ENCODE results near the gene EVA1A. TPM values are rescaled to one million over a fixed set of nuclear protein-coding genes. Genes with fewer than 3 reads are reported as not detected.

EVA1A gene
- polyA plus RNA-seq, 3 donors = not detected

- DNase-seq = no peak
- H3K9me3 ChIP-seq (replicated peaks in 1 of 2; ENCODE audit: control insufficient read depth in 1 of 2, insufficient read depth in 1 of 2, low read length in 2 of 2) = no peaks in the 10 kb centered on the region
- intact Hi-C loops (cut with micrococcal nuclease) = no loop called here
- H3K4me1 Mint-ChIP-seq = no peaks in the 10 kb centered on the region
- H3K4me2 ChIP-seq (replicated peaks; ENCODE audit: extremely low read depth, low read length, poor library complexity, severe bottlenecking) = no peak overlapping the region
- H4K20me1 ChIP-seq (ENCODE audit: insufficient read depth, low read length) = no peaks in the 10 kb centered on the region
- no peak overlapping the region for H3K27ac Mint-ChIP-seq
- no peak overlapping the region for H2AFZ ChIP-seq (ENCODE audit: insufficient read depth, low read depth, low read length, poor library complexity, severe bottlenecking)
- WGBS (ENCODE audit: insufficient coverage) = no CpG with 5 or more reads among the region's 2 CpGs
- no peak overlapping the region for H3K4me3 ChIP-seq (replicated peaks in 1 of 3; ENCODE audit: low read depth in 2 of 3, low read length in 3 of 3)
- H3K36me3 Mint-ChIP-seq = no peaks in the 10 kb centered on the region
- no peak for TF ChIP-seq CTCF (IDR thresholded peaks at IDR 0.05)
- no peaks in the 10 kb centered on the region for H3K36me3 ChIP-seq (replicated peaks in 1 of 2; ENCODE audit: control insufficient read depth in 1 of 2, insufficient read depth in 2 of 2, low read length in 2 of 2)
- H3K4me3 Mint-ChIP-seq = no peak overlapping the region
- no peaks in the 10 kb centered on the region for H3K27me3 ChIP-seq (ENCODE audit: control insufficient read depth in 2 of 2, insufficient read depth in 2 of 2, low read length in 2 of 2)
- H3K4me1 ChIP-seq (ENCODE audit: control insufficient read depth in 1 of 2, insufficient read depth in 2 of 2, low read length in 2 of 2) = no peaks in the 10 kb centered on the region
- no peak overlapping the region for H3K9ac ChIP-seq (ENCODE audit: insufficient read depth, low read length, poor library complexity, severe bottlenecking)
- no peaks in the 10 kb centered on the region for H3K79me2 ChIP-seq (ENCODE audit: insufficient read depth, low read length)
- peaks cover 6 to 9% (median 8%) of the 10 kb centered on the region in 3 donors for H3K27me3 Mint-ChIP-seq (ENCODE audit: low read depth in 3 of 3)
- peaks cover 0 to 3% (median 0%) of the 10 kb centered on the region in 7 donors for H3K9me3 Mint-ChIP-seq
- H3K27ac ChIP-seq (ENCODE audit: low read depth in 1 of 2, low read length in 2 of 2) = no peak overlapping the region
These were observed 11.1 kb downstream of the EVA1A start for GRCh38 chr2:75549401-75550253.

GRCh38 chr2:75548036-75548573, 12.6 kb downstream of the EVA1A start:
- TF ChIP-seq CTCF (IDR thresholded peaks at IDR 0.05) = no peak
- H3K4me1 ChIP-seq (ENCODE audit: control insufficient read depth in 1 of 2, insufficient read depth in 2 of 2, low read length in 2 of 2) = no peaks in the 10 kb centered on the region
- no peaks in the 10 kb centered on the region for H4K20me1 ChIP-seq (ENCODE audit: insufficient read depth, low read length)
- 100% methylated on average over 1 of the region's 2 CpGs for WGBS (ENCODE audit: insufficient coverage)
- H3K4me1 Mint-ChIP-seq = no peaks in the 10 kb centered on the region
- intact Hi-C loops (cut with micrococcal nuclease) = no loop called here
- H3K4me2 ChIP-seq (replicated peaks; ENCODE audit: extremely low read depth, low read length, poor library complexity, severe bottlenecking) = no peak overlapping the region
- no peak overlapping the region for H2AFZ ChIP-seq (ENCODE audit: insufficient read depth, low read depth, low read length, poor library complexity, severe bottlenecking)
- no peak overlapping the region for H3K9ac ChIP-seq (ENCODE audit: insufficient read depth, low read length, poor library complexity, severe bottlenecking)
- peaks cover 2 to 6% (median 6%) of the 10 kb centered on the region in 3 donors for H3K27me3 Mint-ChIP-seq (ENCODE audit: low read depth in 3 of 3)
- H3K4me3 Mint-ChIP-seq = no peak overlapping the region
- H3K27ac Mint-ChIP-seq = no peak overlapping the region
- H3K4me3 ChIP-seq (replicated peaks in 1 of 3; ENCODE audit: low read depth in 2 of 3, low read length in 3 of 3) = no peak overlapping the region
- H3K27me3 ChIP-seq (ENCODE audit: control insufficient read depth in 2 of 2, insufficient read depth in 2 of 2, low read length in 2 of 2) = no peaks in the 10 kb centered on the region
- no peaks in the 10 kb centered on the region for H3K36me3 Mint-ChIP-seq
- no peaks in the 10 kb centered on the region for H3K79me2 ChIP-seq (ENCODE audit: insufficient read depth, low read length)
- peaks cover 0 to 3% (median 0%) of the 10 kb centered on the region in 7 donors for H3K9me3 Mint-ChIP-seq
- H3K9me3 ChIP-seq (replicated peaks in 1 of 2; ENCODE audit: control insufficient read depth in 1 of 2, insufficient read depth in 1 of 2, low read length in 2 of 2) = no peaks in the 10 kb centered on the region
- no peak overlapping the region for H3K27ac ChIP-seq (ENCODE audit: low read depth in 1 of 2, low read length in 2 of 2)
- no peak for DNase-seq
- no peaks in the 10 kb centered on the region for H3K36me3 ChIP-seq (replicated peaks in 1 of 2; ENCODE audit: control insufficient read depth in 1 of 2, insufficient read depth in 2 of 2, low read length in 2 of 2)

Data from CD14-positive monocyte (primary cell).